HepG2 (cell line): ENCODE data around the gene WDR35. TPM values are rescaled to one million over a fixed set of nuclear protein-coding genes. Genes with fewer than 3 reads are reported as not detected.

Experiments
- ATAC-seq: fragments of 200-7000 bp; cut with Tn5 transposase; 3 replicates; pipeline ENCODE4 v1.9.1; 2020; ENCODE audit warnings: mild to moderate bottlenecking, moderate library complexity
- BruUV-seq: library from RNA; stranded (reverse); fragments of 400-500 nt; replicated peaks from 2 replicates; lab custom pipeline; 2021; lab: Mats Ljungman, UMichigan
- CTCF ChIA-PET: fragments of 300-600 bp; formaldehyde crosslinking; extraction: SDS; loops from one replicate; lab custom pipeline; 2021; ENCODE audit warnings: low total read pairs, inconsistent platforms, low intra/inter-chr PET ratio; lab: Yijun Ruan, JAX
- POLR2A ChIA-PET: fragments of 350-600 bp; sonication (Branson Sonifier 250); formaldehyde crosslinking; loops from one replicate; lab custom pipeline; 2020; ENCODE audit warnings: antibody characterized with exemption, inconsistent platforms; lab: Yijun Ruan, JAX
- DNase-seq: peaks from one replicate; pipeline ENCODE4 v3.0.0-alpha.2; 2015; ENCODE audit warnings: low spot score
- FAIRE-seq: peaks from 3 replicates; lab custom pipeline; 2011; peaks lifted over from hg19 to GRCh38; lab: Jason Lieb, UNC
- H2AFZ ChIP-seq: one replicate; pipeline ENCODE4 v1.6.1; 2011; ENCODE audit warnings: low read length, inconsistent platforms
- H3K27ac ChIP-seq: fragments of 300-600 bp; 3 replicates; pipeline ENCODE4 v1.8.0; 2011; ENCODE audit warnings: mixed run types, mild to moderate bottlenecking, mixed read lengths, low read length, inconsistent platforms; ENCODE audit not compliant: insufficient read depth; ENCODE audit errors: extremely low read length
- H3K27me3 ChIP-seq, 2 experiments: fragments of 200-600 bp in 1 of 2; 2 replicates in 1 of 2; 3 replicates in 1 of 2; pipeline versions ENCODE4 v1.6.0 to v1.8.0; 2011; ENCODE audit warnings: low read length in 2 of 2, mild to moderate bottlenecking in 2 of 2, moderate library complexity in 2 of 2, inconsistent platforms in 1 of 2; ENCODE audit not compliant: insufficient read depth in 2 of 2, control insufficient read depth in 1 of 2
- H3K36me3 ChIP-seq, 2 experiments: fragments of 200-600 bp in 1 of 2; replicated peaks in 1 of 2; 2 replicates in 1 of 2; 3 replicates in 1 of 2; pipeline versions ENCODE4 v1.5.1 to v1.8.0; 2011; ENCODE audit warnings: low read length in 2 of 2, inconsistent platforms in 1 of 2; ENCODE audit not compliant: insufficient read depth in 2 of 2, control insufficient read depth in 1 of 2
- H3K4me1 ChIP-seq: 2 replicates; pipeline ENCODE4 v1.5.1; 2012; ENCODE audit warnings: low read length, inconsistent platforms; ENCODE audit not compliant: insufficient read depth
- H3K4me2 ChIP-seq: 2 replicates; pipeline ENCODE4 v1.6.0; 2011; ENCODE audit warnings: low read depth, low read length, inconsistent platforms
- H3K4me3 ChIP-seq, 3 experiments: fragments of 200-600 bp in 1 of 3; sonication (generic), shearing (Covaris generic) in 1 of 3; replicated peaks in 1 of 3; 2 replicates each; pipeline ENCODE4 v1.5.1; 2011 to 2016; ENCODE audit warnings: low read length in 3 of 3, inconsistent platforms in 2 of 3, low read depth in 2 of 3, mild to moderate bottlenecking in 2 of 3, control low read depth in 1 of 3, mixed read lengths in 1 of 3; ENCODE audit not compliant: insufficient read depth in 1 of 3
- H3K79me2 ChIP-seq: one replicate; pipeline ENCODE4 v1.6.1; 2011; ENCODE audit warnings: low read length, inconsistent platforms; ENCODE audit not compliant: insufficient read depth
- H3K9ac ChIP-seq: 2 replicates; pipeline ENCODE4 v1.6.0; 2011; ENCODE audit warnings: mild to moderate bottlenecking, low read depth, low read length, inconsistent platforms; ENCODE audit not compliant: insufficient read depth
- H3K9me3 ChIP-seq: 2 replicates; pipeline ENCODE4 v1.5.1; 2012; ENCODE audit warnings: mild to moderate bottlenecking, low read length
- H4K20me1 ChIP-seq: 2 replicates; pipeline ENCODE4 v1.6.0; 2011; ENCODE audit warnings: inconsistent platforms, mild to moderate bottlenecking, low read length, moderate library complexity; ENCODE audit not compliant: insufficient read depth
- CHCHD3 ChIP-seq: sonication (generic); formaldehyde crosslinking; IDR thresholded peaks from 2 replicates; pipeline ENCODE4 v1.8.0; 2022; ENCODE audit warnings: mild to moderate bottlenecking, missing genetic modification reagents, moderate library complexity
- PHF8 ChIP-seq: sonication (generic); formaldehyde crosslinking; IDR thresholded peaks from 2 replicates; pipeline ENCODE4 v1.5.0; 2020; ENCODE audit warnings: missing genetic modification reagents
- RBM22 ChIP-seq: fragments of 200-400 bp; formaldehyde crosslinking; optimal IDR thresholded peaks from 2 replicates; pipeline ENCODE3; 2017; ENCODE audit warnings: mild to moderate bottlenecking, low read length, moderate library complexity
- U2AF1 ChIP-seq: fragments of 200-400 bp; formaldehyde crosslinking; optimal IDR thresholded peaks from 2 replicates; pipeline ENCODE3; 2017; ENCODE audit warnings: mild to moderate bottlenecking, low read depth, low read length
- ZBTB20 ChIP-seq: sonication (generic); formaldehyde crosslinking; IDR thresholded peaks from 2 replicates; pipeline ENCODE4 v1.8.1; 2023; ENCODE audit warnings: missing genetic modification reagents, low read depth, mild to moderate bottlenecking, borderline replicate concordance
- ZNF577 ChIP-seq: sonication (generic); formaldehyde crosslinking; IDR thresholded peaks from 2 replicates; pipeline ENCODE4 v1.4.0; 2020; ENCODE audit warnings: mild to moderate bottlenecking, low read depth, missing genetic modification reagents, borderline replicate concordance
- WGBS: methylation state at CpG from one replicate; pipeline ENCODE4 v1.1.6; 2017; ENCODE audit warnings: low lambda C conversion rate; 5-methylcytosine and 5-hydroxymethylcytosine counted together
- in situ Hi-C: cut with HindIII; loops from 2 replicates; pipeline ENCODE4 v1.10.0; 2017; ENCODE audit warnings: low pct_unique_long_range_greater_than_20kb; ENCODE audit not compliant: extremely low pct_ligation_motif_present
- intact Hi-C: fragments of 100-400 bp; cut with micrococcal nuclease; formaldehyde crosslinking; loops from one replicate; pipeline ENCODE4 v1.10.0; 2022; ENCODE audit not compliant: unreplicated experiment
- polyA plus RNA-seq, 8 experiments: library from polyadenylated mRNA; depleted of rRNA in 3 of 8; stranded (reverse) in 7 of 8; unstranded in 1 of 8; fragments of >200 nt; fragmentation: Illumina TruSeq in 4 of 8; extraction: Trizol in 4 of 8; gene quantifications; 2 replicates each; pipeline versions ENCODE4 v1.2.1 to v1.2.3, GENCODE V29; 2011 to 2016; ENCODE audit warnings: low read depth in 4 of 8, missing spikeins in 1 of 8, mixed read lengths in 1 of 8; ENCODE audit not compliant: insufficient read depth in 1 of 8
- total RNA-seq, 5 experiments: library from RNA; depleted of rRNA; stranded (reverse); fragments of >200 nt; fragmentation: Illumina TruSeq; extraction: Trizol; gene quantifications; 2 replicates each; pipeline ENCODE4 v1.2.3, GENCODE V29; 2016; ENCODE audit warnings: low read depth in 1 of 5
- TF ChIP-seq, protein P1 (sequence below): sonication (generic); formaldehyde crosslinking; IDR thresholded peaks from 2 replicates; pipeline ENCODE4 v1.5.0; 2020; ENCODE audit warnings: mild to moderate bottlenecking, missing genetic modification reagents
- TF ChIP-seq, protein P2 (sequence below): sonication (generic); formaldehyde crosslinking; IDR thresholded peaks from 2 replicates; pipeline ENCODE4 v1.4.0; 2020; ENCODE audit warnings: missing genetic modification reagents, borderline replicate concordance
- TF ChIP-seq, protein P3 (sequence below): sonication (generic); formaldehyde crosslinking; IDR thresholded peaks from 2 replicates; pipeline ENCODE4 v1.9.0; 2021; ENCODE audit warnings: missing genetic modification reagents, mild to moderate bottlenecking, borderline replicate concordance
- TF ChIP-seq, protein P4 (sequence below): IDR thresholded peaks from 2 replicates; pipeline ENCODE4 v1.6.1; 2016; ENCODE audit warnings: missing genetic modification reagents, missing compliant biosample characterization
- TF ChIP-seq, protein P5 (sequence below), 2 experiments: fragments of 450-650 bp in 1 of 2; sonication (generic) in 1 of 2; formaldehyde crosslinking; IDR thresholded peaks; 2 replicates each; pipeline versions ENCODE4 v1.5.0 to v1.8.0; 2020 to 2022; ENCODE audit warnings: mild to moderate bottlenecking in 1 of 2, missing genetic modification reagents in 1 of 2
- TF ChIP-seq, protein P6 (sequence below): sonication (generic); formaldehyde crosslinking; IDR thresholded peaks from 2 replicates; pipeline ENCODE4 v1.8.1; 2023; ENCODE audit warnings: mild to moderate bottlenecking, missing genetic modification reagents
- TF ChIP-seq, protein P7 (sequence below): IDR thresholded peaks from 2 replicates; pipeline ENCODE4 v1.6.1; 2016; ENCODE audit warnings: mild to moderate bottlenecking

The WDR35 gene
- total and polyA plus RNA-seq, 2 of the 13 experiments (the other 11 are each of a cell fraction or from before 2014, with no cell fraction given): 11.1 to 19.6 TPM

DNA sequence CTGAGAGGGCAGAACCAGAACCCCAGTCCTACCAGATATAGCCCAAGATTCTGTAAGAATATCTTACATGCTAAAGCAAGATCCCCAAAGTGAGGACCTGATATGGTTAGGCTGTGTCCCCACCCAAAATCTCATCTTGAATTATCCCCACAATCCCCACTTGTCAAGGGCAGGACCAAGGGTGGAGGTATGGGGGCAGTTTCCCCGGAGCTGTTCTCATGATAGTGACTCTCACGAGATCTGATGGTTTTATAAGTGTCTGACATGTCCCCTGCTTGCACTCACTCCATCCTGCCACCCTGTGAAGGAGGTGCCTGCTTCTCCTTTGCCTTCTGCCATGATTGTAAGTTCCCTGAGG lies 108.0 kb downstream of the WDR35 start:
- Histone ChIP-seq H4K20me1 (no peaks in the 10 kb centered on the region), H3K36me3 (no peaks in the 10 kb centered on the region), H3K27ac (no peak overlapping the region), H3K27me3 (no peaks in the 10 kb centered on the region), H3K4me1 (no peaks in the 10 kb centered on the region), H3K9ac (no peak overlapping the region), H3K4me3 (no peak overlapping the region), H3K9me3 (no peaks in the 10 kb centered on the region), H3K79me2 (no peaks in the 10 kb centered on the region), H3K4me2 (no peak overlapping the region), H2AFZ (no peak overlapping the region)
- no peak for FAIRE-seq
- in situ Hi-C loops (no loop called here), intact Hi-C loops (no loop called here)
- ChIA-PET POLR2A (no interaction called here), CTCF (no interaction called here)
- no TSS peak for BruUV-seq
- no peak for DNase-seq
- WGBS: 0% methylated on average over 2 of the region's 2 CpGs
- no peak for ATAC-seq
- TF ChIP-seq, protein P1, sequence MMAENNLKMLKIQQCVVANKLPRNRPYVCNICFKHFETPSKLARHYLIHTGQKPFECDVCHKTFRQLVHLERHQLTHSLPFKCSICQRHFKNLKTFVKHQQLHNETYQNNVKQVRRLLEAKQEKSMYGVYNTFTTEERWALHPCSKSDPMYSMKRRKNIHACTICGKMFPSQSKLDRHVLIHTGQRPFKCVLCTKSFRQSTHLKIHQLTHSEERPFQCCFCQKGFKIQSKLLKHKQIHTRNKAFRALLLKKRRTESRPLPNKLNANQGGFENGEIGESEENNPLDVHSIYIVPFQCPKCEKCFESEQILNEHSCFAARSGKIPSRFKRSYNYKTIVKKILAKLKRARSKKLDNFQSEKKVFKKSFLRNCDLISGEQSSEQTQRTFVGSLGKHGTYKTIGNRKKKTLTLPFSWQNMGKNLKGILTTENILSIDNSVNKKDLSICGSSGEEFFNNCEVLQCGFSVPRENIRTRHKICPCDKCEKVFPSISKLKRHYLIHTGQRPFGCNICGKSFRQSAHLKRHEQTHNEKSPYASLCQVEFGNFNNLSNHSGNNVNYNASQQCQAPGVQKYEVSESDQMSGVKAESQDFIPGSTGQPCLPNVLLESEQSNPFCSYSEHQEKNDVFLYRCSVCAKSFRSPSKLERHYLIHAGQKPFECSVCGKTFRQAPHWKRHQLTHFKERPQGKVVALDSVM: no peak
- TF ChIP-seq, protein P2, sequence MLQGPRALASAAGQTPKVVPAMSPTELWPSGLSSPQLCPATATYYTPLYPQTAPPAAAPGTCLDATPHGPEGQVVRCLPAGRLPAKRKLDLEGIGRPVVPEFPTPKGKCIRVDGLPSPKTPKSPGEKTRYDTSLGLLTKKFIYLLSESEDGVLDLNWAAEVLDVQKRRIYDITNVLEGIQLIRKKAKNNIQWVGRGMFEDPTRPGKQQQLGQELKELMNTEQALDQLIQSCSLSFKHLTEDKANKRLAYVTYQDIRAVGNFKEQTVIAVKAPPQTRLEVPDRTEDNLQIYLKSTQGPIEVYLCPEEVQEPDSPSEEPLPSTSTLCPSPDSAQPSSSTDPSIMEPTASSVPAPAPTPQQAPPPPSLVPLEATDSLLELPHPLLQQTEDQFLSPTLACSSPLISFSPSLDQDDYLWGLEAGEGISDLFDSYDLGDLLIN (CRISPR knock-in tag): no peak
- TF ChIP-seq U2AF1: no peak
- TF ChIP-seq, protein P3, sequence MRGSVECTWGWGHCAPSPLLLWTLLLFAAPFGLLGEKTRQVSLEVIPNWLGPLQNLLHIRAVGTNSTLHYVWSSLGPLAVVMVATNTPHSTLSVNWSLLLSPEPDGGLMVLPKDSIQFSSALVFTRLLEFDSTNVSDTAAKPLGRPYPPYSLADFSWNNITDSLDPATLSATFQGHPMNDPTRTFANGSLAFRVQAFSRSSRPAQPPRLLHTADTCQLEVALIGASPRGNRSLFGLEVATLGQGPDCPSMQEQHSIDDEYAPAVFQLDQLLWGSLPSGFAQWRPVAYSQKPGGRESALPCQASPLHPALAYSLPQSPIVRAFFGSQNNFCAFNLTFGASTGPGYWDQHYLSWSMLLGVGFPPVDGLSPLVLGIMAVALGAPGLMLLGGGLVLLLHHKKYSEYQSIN (CRISPR knock-in tag): no peak
- TF ChIP-seq, protein P4, sequence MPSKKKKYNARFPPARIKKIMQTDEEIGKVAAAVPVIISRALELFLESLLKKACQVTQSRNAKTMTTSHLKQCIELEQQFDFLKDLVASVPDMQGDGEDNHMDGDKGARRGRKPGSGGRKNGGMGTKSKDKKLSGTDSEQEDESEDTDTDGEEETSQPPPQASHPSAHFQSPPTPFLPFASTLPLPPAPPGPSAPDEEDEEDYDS: no peak
- TF ChIP-seq PHF8: no peak
- TF ChIP-seq, protein P5, sequence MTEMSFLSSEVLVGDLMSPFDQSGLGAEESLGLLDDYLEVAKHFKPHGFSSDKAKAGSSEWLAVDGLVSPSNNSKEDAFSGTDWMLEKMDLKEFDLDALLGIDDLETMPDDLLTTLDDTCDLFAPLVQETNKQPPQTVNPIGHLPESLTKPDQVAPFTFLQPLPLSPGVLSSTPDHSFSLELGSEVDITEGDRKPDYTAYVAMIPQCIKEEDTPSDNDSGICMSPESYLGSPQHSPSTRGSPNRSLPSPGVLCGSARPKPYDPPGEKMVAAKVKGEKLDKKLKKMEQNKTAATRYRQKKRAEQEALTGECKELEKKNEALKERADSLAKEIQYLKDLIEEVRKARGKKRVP (CRISPR knock-in tag; IDR thresholded peaks at IDR 0.05): no peak
- TF ChIP-seq ZBTB20: no peak
- no peak for TF ChIP-seq RBM22
- TF ChIP-seq, protein P6, sequence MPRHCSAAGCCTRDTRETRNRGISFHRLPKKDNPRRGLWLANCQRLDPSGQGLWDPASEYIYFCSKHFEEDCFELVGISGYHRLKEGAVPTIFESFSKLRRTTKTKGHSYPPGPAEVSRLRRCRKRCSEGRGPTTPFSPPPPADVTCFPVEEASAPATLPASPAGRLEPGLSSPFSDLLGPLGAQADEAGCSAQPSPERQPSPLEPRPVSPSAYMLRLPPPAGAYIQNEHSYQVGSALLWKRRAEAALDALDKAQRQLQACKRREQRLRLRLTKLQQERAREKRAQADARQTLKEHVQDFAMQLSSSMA (CRISPR knock-in tag): no peak
- TF ChIP-seq CHCHD3: no peak
- TF ChIP-seq, protein P7, sequence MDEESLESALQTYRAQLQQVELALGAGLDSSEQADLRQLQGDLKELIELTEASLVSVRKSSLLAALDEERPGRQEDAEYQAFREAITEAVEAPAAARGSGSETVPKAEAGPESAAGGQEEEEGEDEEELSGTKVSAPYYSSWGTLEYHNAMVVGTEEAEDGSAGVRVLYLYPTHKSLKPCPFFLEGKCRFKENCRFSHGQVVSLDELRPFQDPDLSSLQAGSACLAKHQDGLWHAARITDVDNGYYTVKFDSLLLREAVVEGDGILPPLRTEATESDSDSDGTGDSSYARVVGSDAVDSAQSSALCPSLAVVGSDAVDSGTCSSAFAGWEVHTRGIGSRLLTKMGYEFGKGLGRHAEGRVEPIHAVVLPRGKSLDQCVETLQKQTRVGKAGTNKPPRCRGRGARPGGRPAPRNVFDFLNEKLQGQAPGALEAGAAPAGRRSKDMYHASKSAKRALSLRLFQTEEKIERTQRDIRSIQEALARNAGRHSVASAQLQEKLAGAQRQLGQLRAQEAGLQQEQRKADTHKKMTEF (CRISPR knock-in tag): no peak
- no peak for TF ChIP-seq ZNF577 (CRISPR knock-in tag)
